Measurements from ENCODE around the gene NKX1-1.

Gene NKX1-1

GRCh38 chr4:1356181-1356998 lies 49.9 kb downstream of the NKX1-1 start:
- H3K14ac ChIP-seq (ENCODE audit: low read length in 2 of 2): no peak overlapping the region
- peaks cover 58 to 94% of the 10 kb centered on the region in 2 experiments for H3K36me3 ChIP-seq (ENCODE audit: control insufficient read depth in 1 of 2, insufficient read depth in 2 of 2, low read depth in 1 of 2, low read length in 2 of 2)
- H3K18ac ChIP-seq (ENCODE audit: low read depth in 1 of 2, low read length in 2 of 2): no peak overlapping the region
- peak; percentile 54 for DNase-seq
- 69% methylated on average over 28 of the region's 28 CpGs for WGBS
- no peaks in the 10 kb centered on the region for H3K27me3 ChIP-seq (ENCODE audit: control insufficient read depth in 1 of 2, insufficient read depth in 1 of 2, low read length in 2 of 2)
- H3K79me1 ChIP-seq (replicated peaks; ENCODE audit: low read length, poor library complexity, severe bottlenecking): peaks cover 23% of the 10 kb centered on the region
- no peak overlapping the region for H2AK5ac ChIP-seq (ENCODE audit: low read length, severe bottlenecking)
- H3K4me2 ChIP-seq (ENCODE audit: low read length, poor library complexity, severe bottlenecking): no peak overlapping the region
- no peak overlapping the region for H3K9ac ChIP-seq (ENCODE audit: low read length)
- no peak overlapping the region for H2BK12ac ChIP-seq (ENCODE audit: low read length in 2 of 2)
- H3K27ac ChIP-seq (ENCODE audit: low read length, poor library complexity, severe bottlenecking): no peak overlapping the region
- H2BK15ac ChIP-seq (ENCODE audit: low read depth, poor library complexity, severe bottlenecking): no peak overlapping the region
- no peak overlapping the region for H3K23ac ChIP-seq (ENCODE audit: low read length in 2 of 2)
- H4K91ac ChIP-seq (ENCODE audit: low read length): no peak overlapping the region
- no peak overlapping the region for H3K4me3 ChIP-seq (ENCODE audit: insufficient read depth in 1 of 2, low read depth in 1 of 2, low read length in 2 of 2)
- no peak overlapping the region for H3K4ac ChIP-seq (ENCODE audit: low read depth in 1 of 2, low read length in 2 of 2)
- H2AFZ ChIP-seq (ENCODE audit: low read depth, low read length): no peak overlapping the region
- no peak overlapping the region for H2BK120ac ChIP-seq (ENCODE audit: low read depth, low read length)
- H4K8ac ChIP-seq (ENCODE audit: low read length): no peak overlapping the region
- peaks cover 10% of the 10 kb centered on the region for H3K4me1 ChIP-seq (ENCODE audit: control insufficient read depth, insufficient read depth, low read depth, low read length)
- H3K9me3 ChIP-seq (ENCODE audit: control insufficient read depth, low read length): no peaks in the 10 kb centered on the region
- H2BK5ac ChIP-seq (ENCODE audit: low read depth, low read length, poor library complexity, severe bottlenecking): no peak overlapping the region

GRCh38 chr4:1355378-1355777 lies 50.9 kb downstream of the NKX1-1 start:
- Histone ChIP-seq H3K36me3 (ENCODE audit: control insufficient read depth in 1 of 2, insufficient read depth in 2 of 2, low read depth in 1 of 2, low read length in 2 of 2) (peaks cover 62 to 86% of the 10 kb centered on the region in 2 experiments), H2BK12ac (ENCODE audit: low read length in 2 of 2) (no peak overlapping the region), H3K4me3 (ENCODE audit: insufficient read depth in 1 of 2, low read depth in 1 of 2, low read length in 2 of 2) (no peak overlapping the region), H2AK5ac (ENCODE audit: low read length, severe bottlenecking) (no peak overlapping the region), H2BK15ac (ENCODE audit: low read depth, poor library complexity, severe bottlenecking) (no peak overlapping the region), H3K9me3 (ENCODE audit: control insufficient read depth, low read length) (no peaks in the 10 kb centered on the region), H3K23ac (ENCODE audit: low read length in 2 of 2) (no peak overlapping the region), H3K14ac (ENCODE audit: low read length in 2 of 2) (no peak overlapping the region), H3K4me2 (ENCODE audit: low read length, poor library complexity, severe bottlenecking) (no peak overlapping the region), H2BK5ac (ENCODE audit: low read depth, low read length, poor library complexity, severe bottlenecking) (no peak overlapping the region), H3K4ac (ENCODE audit: low read depth in 1 of 2, low read length in 2 of 2) (no peak overlapping the region), H4K91ac (ENCODE audit: low read length) (no peak overlapping the region), H3K27me3 (ENCODE audit: control insufficient read depth in 1 of 2, insufficient read depth in 1 of 2, low read length in 2 of 2) (no peaks in the 10 kb centered on the region), H2BK120ac (ENCODE audit: low read depth, low read length) (no peak overlapping the region), H3K79me1 (replicated peaks; ENCODE audit: low read length, poor library complexity, severe bottlenecking) (peaks cover 24% of the 10 kb centered on the region), H4K8ac (ENCODE audit: low read length) (no peak overlapping the region), H3K18ac (ENCODE audit: low read depth in 1 of 2, low read length in 2 of 2) (no peak overlapping the region), H3K4me1 (ENCODE audit: control insufficient read depth, insufficient read depth, low read depth, low read length) (peaks cover 6% of the 10 kb centered on the region), H3K27ac (ENCODE audit: low read length, poor library complexity, severe bottlenecking) (no peak overlapping the region), H3K9ac (ENCODE audit: low read length) (no peak overlapping the region), H2AFZ (ENCODE audit: low read depth, low read length) (no peak overlapping the region)
- 96% methylated on average over 14 of the region's 14 CpGs for WGBS
- no peak for DNase-seq

GRCh38 chr4:1354983-1355275 lies 51.3 kb downstream of the NKX1-1 start:
- Histone ChIP-seq H3K9me3 (ENCODE audit: control insufficient read depth, low read length) (no peaks in the 10 kb centered on the region), H3K4me3 (ENCODE audit: insufficient read depth in 1 of 2, low read depth in 1 of 2, low read length in 2 of 2) (no peak overlapping the region), H4K91ac (ENCODE audit: low read length) (no peak overlapping the region), H3K36me3 (ENCODE audit: control insufficient read depth in 1 of 2, insufficient read depth in 2 of 2, low read depth in 1 of 2, low read length in 2 of 2) (peaks cover 67 to 86% of the 10 kb centered on the region in 2 experiments), H3K79me1 (replicated peaks; ENCODE audit: low read length, poor library complexity, severe bottlenecking) (peaks cover 28% of the 10 kb centered on the region), H3K14ac (ENCODE audit: low read length in 2 of 2) (no peak overlapping the region), H3K4me2 (ENCODE audit: low read length, poor library complexity, severe bottlenecking) (no peak overlapping the region), H2BK120ac (ENCODE audit: low read depth, low read length) (no peak overlapping the region), H2AK5ac (ENCODE audit: low read length, severe bottlenecking) (no peak overlapping the region), H3K27ac (ENCODE audit: low read length, poor library complexity, severe bottlenecking) (no peak overlapping the region), H3K27me3 (ENCODE audit: control insufficient read depth in 1 of 2, insufficient read depth in 1 of 2, low read length in 2 of 2) (no peaks in the 10 kb centered on the region), H3K18ac (ENCODE audit: low read depth in 1 of 2, low read length in 2 of 2) (no peak overlapping the region), H2AFZ (ENCODE audit: low read depth, low read length) (no peak overlapping the region), H2BK5ac (ENCODE audit: low read depth, low read length, poor library complexity, severe bottlenecking) (no peak overlapping the region), H3K23ac (ENCODE audit: low read length in 2 of 2) (no peak overlapping the region), H3K9ac (ENCODE audit: low read length) (no peak overlapping the region), H3K4me1 (ENCODE audit: control insufficient read depth, insufficient read depth, low read depth, low read length) (peaks cover 7% of the 10 kb centered on the region), H2BK15ac (ENCODE audit: low read depth, poor library complexity, severe bottlenecking) (no peak overlapping the region), H4K8ac (ENCODE audit: low read length) (no peak overlapping the region), H3K4ac (ENCODE audit: low read depth in 1 of 2, low read length in 2 of 2) (no peak overlapping the region), H2BK12ac (ENCODE audit: low read length in 2 of 2) (no peak overlapping the region)
- 94% methylated on average over 18 of the region's 18 CpGs for WGBS
- no peak for DNase-seq

- Histone ChIP-seq H3K4me1 (ENCODE audit: control insufficient read depth, insufficient read depth, low read depth, low read length) (peaks cover 9% of the 10 kb centered on the region), H3K23ac (ENCODE audit: low read length in 2 of 2) (no peak overlapping the region), H3K9ac (ENCODE audit: low read length) (no peak overlapping the region), H2BK15ac (ENCODE audit: low read depth, poor library complexity, severe bottlenecking) (no peak overlapping the region), H3K27ac (ENCODE audit: low read length, poor library complexity, severe bottlenecking) (no peak overlapping the region), H2BK5ac (ENCODE audit: low read depth, low read length, poor library complexity, severe bottlenecking) (no peak overlapping the region), H2BK12ac (ENCODE audit: low read length in 2 of 2) (no peak overlapping the region), H3K4me3 (ENCODE audit: insufficient read depth in 1 of 2, low read depth in 1 of 2, low read length in 2 of 2) (no peak overlapping the region), H2BK120ac (ENCODE audit: low read depth, low read length) (no peak overlapping the region), H2AFZ (ENCODE audit: low read depth, low read length) (no peak overlapping the region), H3K4ac (ENCODE audit: low read depth in 1 of 2, low read length in 2 of 2) (no peak overlapping the region), H4K91ac (ENCODE audit: low read length) (no peak overlapping the region), H3K4me2 (ENCODE audit: low read length, poor library complexity, severe bottlenecking) (no peak overlapping the region), H3K18ac (ENCODE audit: low read depth in 1 of 2, low read length in 2 of 2) (no peak overlapping the region), H3K14ac (ENCODE audit: low read length in 2 of 2) (no peak overlapping the region), H2AK5ac (ENCODE audit: low read length, severe bottlenecking) (no peak overlapping the region), H3K9me3 (ENCODE audit: control insufficient read depth, low read length) (no peaks in the 10 kb centered on the region), H3K27me3 (ENCODE audit: control insufficient read depth in 1 of 2, insufficient read depth in 1 of 2, low read length in 2 of 2) (no peaks in the 10 kb centered on the region), H3K36me3 (ENCODE audit: control insufficient read depth in 1 of 2, insufficient read depth in 2 of 2, low read depth in 1 of 2, low read length in 2 of 2) (peaks cover 68 to 86% of the 10 kb centered on the region in 2 experiments), H3K79me1 (replicated peaks; ENCODE audit: low read length, poor library complexity, severe bottlenecking) (peaks cover 34% of the 10 kb centered on the region), H4K8ac (ENCODE audit: low read length) (no peak overlapping the region)
- 86% methylated on average over 32 of the region's 36 CpGs for WGBS
- DNase-seq: no peak
Observed at GRCh38 chr4:1354136-1354982, 51.9 kb downstream of the NKX1-1 start.

Data from mesenchymal stem cell (in vitro differentiated cells and primary cell).